Peyer's patch (tissue), 4 donors: ENCODE data around the gene LCN6. TPM values are rescaled to one million over a fixed set of nuclear protein-coding genes. Genes with fewer than 3 reads are reported as not detected.

Experiments
- DNase-seq, 3 donors: peaks; one replicate each; pipeline ENCODE4 v3.0.0-alpha.2; 2017 to 2019
- H3K27ac ChIP-seq, 4 donors: fragments of 200-600 bp; sonication (generic); one replicate each; pipeline ENCODE4 v1.5.1; 2016 to 2019
- H3K27me3 ChIP-seq, 2 donors: fragments of 200-600 bp; sonication (generic); one replicate each; pipeline ENCODE4 v1.5.1; 2019
- H3K36me3 ChIP-seq, 3 donors: fragments of 200-600 bp; sonication (generic); one replicate each; pipeline ENCODE4 v1.5.1; 2016 to 2019
- H3K4me1 ChIP-seq, 4 donors: fragments of 200-600 bp; sonication (generic); one replicate each; pipeline ENCODE4 v1.5.1; 2016 to 2019
- H3K4me3 ChIP-seq, 4 donors: fragments of 200-600 bp; sonication (generic); 1 replicate in 3 of 4; 2 replicates in 1 of 4; pipeline ENCODE4 v1.5.1; 2016 to 2019; ENCODE audit warnings: mild to moderate bottlenecking in 1 of 4
- H3K9me3 ChIP-seq, 4 donors: fragments of 200-600 bp; sonication (generic); one replicate each; pipeline ENCODE4 v1.5.1; 2016 to 2019; ENCODE audit warnings: mild to moderate bottlenecking in 1 of 4
- CTCF ChIP-seq, 6 experiments: fragments of 450-650 bp in 4 of 6; fragments of 200-600 bp in 2 of 6; sonication (generic) in 1 of 6; IDR thresholded peaks; one replicate each; pipeline ENCODE4 v1.5.1; 2017 to 2019; ENCODE audit warnings: antibody characterized with exemption in 6 of 6, mild to moderate bottlenecking in 3 of 6, moderate library complexity in 1 of 6
- POLR2A ChIP-seq, 2 donors: fragments of 450-650 bp; IDR thresholded peaks; one replicate each; pipeline ENCODE4 v1.5.1; 2017; ENCODE audit warnings: antibody characterized with exemption in 2 of 2, mild to moderate bottlenecking in 2 of 2, moderate library complexity in 2 of 2
- total RNA-seq, 4 donors: library from RNA; depleted of rRNA; stranded (reverse); fragments of >200 nt; gene quantifications; one replicate each; pipeline ENCODE4 v1.1.0, GENCODE V29; 2016

The LCN6 gene
- total RNA-seq, 4 donors from 2014 or later, result 4.7 to 17.3 (median 5.6) TPM

GRCh38 chr9:136728080-136728547 lies 20.2 kb downstream of the LCN6 start:
- Histone ChIP-seq H3K4me1 (peaks cover 0 to 32% (median 16%) of the 10 kb centered on the region in 4 donors), H3K4me3 (peak overlapping the region; percentile 81 to 89 (median 84)), H3K27me3 (no peaks in the 10 kb centered on the region), H3K9me3 (no peaks in the 10 kb centered on the region), H3K36me3 (peaks cover 0 to 32% (median 0%) of the 10 kb centered on the region in 3 donors), H3K27ac (peak overlapping the region; percentile 76 to 90 (median 78))
- peak; percentile 87 to 95 (median 94) for DNase-seq
- TF ChIP-seq CTCF (IDR thresholded peaks at IDR 0.05) (peak; percentile 96 to 99 (median 98)), POLR2A (IDR thresholded peaks at IDR 0.05) (peak; percentile 98 to 99)

GRCh38 chr9:136726631-136727191 lies 21.6 kb downstream of the LCN6 start:
- H3K27me3 ChIP-seq, result no peaks in the 10 kb centered on the region
- H3K9me3 ChIP-seq, result no peaks in the 10 kb centered on the region
- H3K27ac ChIP-seq, result peak overlapping the region in 1 of 4 donors; percentile 25
- peak in 1 of 2 donors; percentile 23 for TF ChIP-seq POLR2A (IDR thresholded peaks at IDR 0.05)
- peak; percentile 17 to 73 (median 58) for TF ChIP-seq CTCF (IDR thresholded peaks at IDR 0.05)
- H3K36me3 ChIP-seq, result peaks cover 0 to 46% (median 0%) of the 10 kb centered on the region in 3 donors
- H3K4me1 ChIP-seq, result peaks cover 0 to 32% (median 16%) of the 10 kb centered on the region in 4 donors
- DNase-seq, result peak; percentile 53 to 80 (median 61)
- peak overlapping the region; percentile 81 to 89 (median 84) for H3K4me3 ChIP-seq

GRCh38 chr9:136726118-136726517 lies 22.2 kb downstream of the LCN6 start:
- DNase-seq, result no peak
- Histone ChIP-seq H3K9me3 (no peaks in the 10 kb centered on the region), H3K27ac (peak overlapping the region in 1 of 4 donors; percentile 25), H3K4me3 (peak overlapping the region in 3 of 4 donors; percentile 83 to 89 (median 86)), H3K4me1 (peaks cover 0 to 32% (median 16%) of the 10 kb centered on the region in 4 donors), H3K36me3 (peaks cover 0 to 52% (median 0%) of the 10 kb centered on the region in 3 donors), H3K27me3 (no peaks in the 10 kb centered on the region)
- TF ChIP-seq CTCF (IDR thresholded peaks at IDR 0.05), result no peak
- no peak for TF ChIP-seq POLR2A (IDR thresholded peaks at IDR 0.05)

GRCh38 chr9:136725612-136726011 lies 22.7 kb downstream of the LCN6 start:
- no peak for TF ChIP-seq CTCF (IDR thresholded peaks at IDR 0.05)
- TF ChIP-seq POLR2A (IDR thresholded peaks at IDR 0.05), result no peak
- Histone ChIP-seq H3K27me3 (no peaks in the 10 kb centered on the region), H3K4me3 (peak overlapping the region in 2 of 4 donors; percentile 83 to 86), H3K4me1 (peaks cover 0 to 35% (median 16%) of the 10 kb centered on the region in 4 donors), H3K9me3 (no peaks in the 10 kb centered on the region), H3K27ac (no peak overlapping the region), H3K36me3 (peaks cover 0 to 52% (median 0%) of the 10 kb centered on the region in 3 donors)
- DNase-seq, result peak in 1 of 3 donors; percentile 46

- Histone ChIP-seq H3K36me3 (peaks cover 0 to 52% (median 0%) of the 10 kb centered on the region in 3 donors), H3K4me1 (peaks cover 0 to 44% (median 19%) of the 10 kb centered on the region in 4 donors), H3K27ac (no peak overlapping the region), H3K9me3 (no peaks in the 10 kb centered on the region), H3K27me3 (no peaks in the 10 kb centered on the region), H3K4me3 (no peak overlapping the region)
- DNase-seq, result no peak
- no peak for TF ChIP-seq CTCF (IDR thresholded peaks at IDR 0.05)
- no peak for TF ChIP-seq POLR2A (IDR thresholded peaks at IDR 0.05)
These were observed 23.6 kb downstream of the LCN6 start for GRCh38 chr9:136724772-136725171.
